Keratinocyte (primary cell): ENCODE measurements around the gene MAP3K20. TPM values are rescaled to one million over a fixed set of nuclear protein-coding genes. Genes with fewer than 3 reads are reported as not detected.

Experiments
- DNase-seq: peaks from one replicate; pipeline ENCODE4 v3.0.0-alpha.2; 2011; ENCODE audit warnings: low read depth, missing footprints, low spot score
- FAIRE-seq: peaks from 2 replicates; lab custom pipeline; 2011; peaks lifted over from hg19 to GRCh38; lab: Jason Lieb, UNC
- H2AFZ ChIP-seq: 2 replicates; pipeline ENCODE4 v1.6.0; 2012; ENCODE audit warnings: low read length, control low read depth, inconsistent platforms; ENCODE audit not compliant: control insufficient read depth
- H3K27ac ChIP-seq: 2 replicates; pipeline ENCODE4 v1.5.1; 2011; ENCODE audit warnings: low read length; ENCODE audit not compliant: control insufficient read depth, insufficient read depth
- H3K27me3 ChIP-seq: 3 replicates; pipeline ENCODE4 v1.6.0; 2011; ENCODE audit warnings: low read length; ENCODE audit not compliant: control insufficient read depth, insufficient read depth; ENCODE audit errors: extremely low read depth
- H3K36me3 ChIP-seq, 2 experiments: 2 replicates in 1 of 2; 3 replicates in 1 of 2; pipeline ENCODE4 v1.5.1; 2011; ENCODE audit warnings: low read length in 2 of 2, mild to moderate bottlenecking in 1 of 2; ENCODE audit not compliant: control insufficient read depth in 2 of 2, insufficient read depth in 2 of 2; ENCODE audit errors: extremely low read depth in 1 of 2
- H3K4me1 ChIP-seq: 3 replicates; pipeline ENCODE4 v1.5.1; 2011; ENCODE audit warnings: low read length; ENCODE audit not compliant: control insufficient read depth, insufficient read depth; ENCODE audit errors: extremely low read depth
- H3K4me2 ChIP-seq: 3 replicates; pipeline ENCODE4 v1.6.0; 2011; ENCODE audit warnings: low read depth, low read length; ENCODE audit not compliant: control insufficient read depth, insufficient read depth; ENCODE audit errors: extremely low read depth
- H3K4me3 ChIP-seq, 3 experiments: fragments of 200-600 bp in 1 of 3; sonication (generic) in 1 of 3; 2 replicates in 2 of 3; 3 replicates in 1 of 3; pipeline ENCODE4 v1.5.1; 2011 to 2016; ENCODE audit warnings: low read length in 3 of 3, mild to moderate bottlenecking in 3 of 3, control low read depth in 2 of 3, inconsistent platforms in 1 of 3, low read depth in 1 of 3, mixed read lengths in 1 of 3, mixed run types in 1 of 3, moderate library complexity in 1 of 3; ENCODE audit not compliant: control insufficient read depth in 2 of 3, insufficient read depth in 2 of 3; ENCODE audit errors: extremely low read depth in 1 of 3
- H3K79me2 ChIP-seq: 2 replicates; pipeline ENCODE4 v1.6.0; 2012; ENCODE audit warnings: low read length; ENCODE audit not compliant: control insufficient read depth, insufficient read depth
- H3K9ac ChIP-seq: 3 replicates; pipeline ENCODE4 v1.6.0; 2011; ENCODE audit warnings: low read length; ENCODE audit not compliant: control insufficient read depth, insufficient read depth; ENCODE audit errors: extremely low read depth
- H3K9me1 ChIP-seq: 3 replicates; pipeline ENCODE4 v1.6.0; 2011; ENCODE audit warnings: low read length; ENCODE audit not compliant: control insufficient read depth, insufficient read depth; ENCODE audit errors: extremely low read depth
- H3K9me3 ChIP-seq: 2 replicates; pipeline ENCODE4 v1.5.1; 2012; ENCODE audit warnings: low read depth, low read length; ENCODE audit not compliant: control insufficient read depth
- H4K20me1 ChIP-seq: 3 replicates; pipeline ENCODE4 v1.6.0; 2011; ENCODE audit warnings: low read length; ENCODE audit not compliant: control insufficient read depth, insufficient read depth; ENCODE audit errors: extremely low read depth
- EZH2 ChIP-seq: IDR thresholded peaks from one replicate; pipeline ENCODE4 v1.6.1; 2012; ENCODE audit warnings: inconsistent platforms, mild to moderate bottlenecking, low read length, moderate library complexity
- dilution Hi-C: fragments of 300-500 bp; cut with MboI; formaldehyde crosslinking; loops from one replicate; pipeline ENCODE4 v1.7.0; 2020; ENCODE audit warnings: low sequenced_read_pairs; ENCODE audit not compliant: extremely low pct_ligation_motif_present
- polyA plus RNA-seq, 5 experiments: library from polyadenylated mRNA; depleted of rRNA in 3 of 5; stranded (reverse) in 3 of 5; stranded (forward) in 1 of 5; unstranded in 1 of 5; fragments of >200 nt; gene quantifications; 1 replicate in 1 of 5; 2 replicates in 3 of 5; 3 replicates in 1 of 5; pipeline versions ENCODE4 v1.2.1 to v1.2.3, GENCODE V29; 2011 to 2012; ENCODE audit warnings: missing spikeins in 2 of 5, low read depth in 1 of 5, low replicate concordance in 1 of 5
- TF ChIP-seq, protein P1 (sequence below), 3 experiments: IDR thresholded peaks in 1 of 3; conservative IDR thresholded peaks in 1 of 3; optimal IDR thresholded peaks in 1 of 3; 2 replicates in 2 of 3; 3 replicates in 1 of 3; pipeline versions ENCODE3 to v1.5.1; 2011; ENCODE audit warnings: low read length in 3 of 3, mild to moderate bottlenecking in 3 of 3, moderate library complexity in 2 of 3, control low read depth in 1 of 3, inconsistent platforms in 1 of 3; ENCODE audit not compliant: insufficient read depth in 2 of 3; ENCODE audit errors: extremely low read depth in 1 of 3

Gene MAP3K20
- polyA plus RNA-seq, 1 donor (not counting 4 experiments of a cell fraction or from before 2014, with no cell fraction given) = 31.7 TPM

DNA sequence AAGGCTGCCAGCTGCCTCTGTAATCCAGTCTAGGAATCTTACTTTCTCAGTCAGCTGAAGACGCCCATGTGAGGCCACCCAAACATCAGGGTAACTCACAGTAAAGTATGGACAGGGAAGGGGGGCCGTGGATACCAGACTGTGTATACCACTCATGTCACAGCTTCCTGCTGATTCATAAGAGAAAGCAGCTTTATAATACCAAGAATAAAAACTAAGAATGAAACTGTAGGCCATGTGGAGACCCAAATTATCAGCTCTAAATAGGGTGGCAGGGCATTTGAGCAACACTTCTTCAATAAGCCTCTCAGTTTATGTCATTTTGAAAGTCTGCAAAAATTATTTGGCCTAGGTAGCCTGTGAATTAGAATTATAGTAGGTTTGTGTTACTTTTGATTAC is 164.0 kb downstream of the MAP3K20 start:
- no peaks in the 10 kb centered on the region for H3K9me1 ChIP-seq

DNA sequence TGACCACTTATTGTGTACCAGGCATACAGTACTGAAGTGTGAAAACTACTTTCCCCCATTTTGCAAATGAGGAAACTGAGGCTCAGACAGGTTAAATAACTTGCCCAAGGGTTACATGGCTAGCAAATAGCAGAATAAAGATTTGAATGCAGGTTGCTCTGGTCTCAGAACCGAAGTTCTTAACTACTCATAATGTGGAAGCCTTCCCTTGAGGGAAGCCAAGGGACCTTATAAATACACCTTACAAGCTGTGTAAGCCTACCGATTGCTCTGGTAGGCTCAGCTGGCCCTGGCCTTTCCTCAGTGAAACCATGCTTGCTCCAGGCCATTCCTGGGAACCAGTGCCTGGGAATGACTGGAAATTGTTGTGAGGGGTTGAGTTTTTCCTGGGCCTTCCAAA is 164.4 kb downstream of the MAP3K20 start:
- Histone ChIP-seq H3K79me2 (no peaks in the 10 kb centered on the region), H3K4me2 (no peak overlapping the region), H3K4me1 (no peaks in the 10 kb centered on the region), H3K27ac (no peak overlapping the region), H3K9me1 (no peaks in the 10 kb centered on the region), H3K9me3 (no peaks in the 10 kb centered on the region), H3K4me3 (no peak overlapping the region), H2AFZ (no peak overlapping the region), H3K9ac (no peak overlapping the region), H4K20me1 (no peaks in the 10 kb centered on the region), H3K36me3 (peaks cover 5 to 10% of the 10 kb centered on the region in 2 experiments), H3K27me3 (no peaks in the 10 kb centered on the region)
- DNase-seq (no peak), FAIRE-seq (no peak)
- no peak for TF ChIP-seq EZH2
- TF ChIP-seq, protein P1, sequence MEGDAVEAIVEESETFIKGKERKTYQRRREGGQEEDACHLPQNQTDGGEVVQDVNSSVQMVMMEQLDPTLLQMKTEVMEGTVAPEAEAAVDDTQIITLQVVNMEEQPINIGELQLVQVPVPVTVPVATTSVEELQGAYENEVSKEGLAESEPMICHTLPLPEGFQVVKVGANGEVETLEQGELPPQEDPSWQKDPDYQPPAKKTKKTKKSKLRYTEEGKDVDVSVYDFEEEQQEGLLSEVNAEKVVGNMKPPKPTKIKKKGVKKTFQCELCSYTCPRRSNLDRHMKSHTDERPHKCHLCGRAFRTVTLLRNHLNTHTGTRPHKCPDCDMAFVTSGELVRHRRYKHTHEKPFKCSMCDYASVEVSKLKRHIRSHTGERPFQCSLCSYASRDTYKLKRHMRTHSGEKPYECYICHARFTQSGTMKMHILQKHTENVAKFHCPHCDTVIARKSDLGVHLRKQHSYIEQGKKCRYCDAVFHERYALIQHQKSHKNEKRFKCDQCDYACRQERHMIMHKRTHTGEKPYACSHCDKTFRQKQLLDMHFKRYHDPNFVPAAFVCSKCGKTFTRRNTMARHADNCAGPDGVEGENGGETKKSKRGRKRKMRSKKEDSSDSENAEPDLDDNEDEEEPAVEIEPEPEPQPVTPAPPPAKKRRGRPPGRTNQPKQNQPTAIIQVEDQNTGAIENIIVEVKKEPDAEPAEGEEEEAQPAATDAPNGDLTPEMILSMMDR (optimal IDR thresholded peaks at IDR 0.05 in 1 of 3, IDR thresholded peaks at IDR 0.05 in 1 of 3, conservative IDR thresholded peaks at IDR 0.05 in 1 of 3; ENCODE audit: extremely low read depth in 1 of 3, insufficient read depth in 2 of 3, low read length in 3 of 3) = no peak
- dilution Hi-C loops = no loop called here

More for the DNA sequence above, 164.0 kb downstream of the MAP3K20 start:
- no peaks in the 10 kb centered on the region for H3K9me3 ChIP-seq
- no peak overlapping the region for H3K9ac ChIP-seq
- no peak overlapping the region for H3K27ac ChIP-seq
- H3K4me3 ChIP-seq = no peak overlapping the region
- no peaks in the 10 kb centered on the region for H4K20me1 ChIP-seq
- no peaks in the 10 kb centered on the region for H3K27me3 ChIP-seq
- FAIRE-seq (no peak), DNase-seq (no peak)
- peaks cover 5 to 10% of the 10 kb centered on the region in 2 experiments for H3K36me3 ChIP-seq
- no peak overlapping the region for H2AFZ ChIP-seq
- no peaks in the 10 kb centered on the region for H3K4me1 ChIP-seq
- dilution Hi-C loops = no loop called here
- no peaks in the 10 kb centered on the region for H3K79me2 ChIP-seq
- no peak overlapping the region for H3K4me2 ChIP-seq
- no peak for TF ChIP-seq EZH2
- TF ChIP-seq, protein P1 (optimal IDR thresholded peaks at IDR 0.05 in 1 of 3, IDR thresholded peaks at IDR 0.05 in 1 of 3, conservative IDR thresholded peaks at IDR 0.05 in 1 of 3; ENCODE audit: extremely low read depth in 1 of 3, insufficient read depth in 2 of 3, low read length in 3 of 3) = no peak
